ENCODE measurements around the gene APOL4.

DNA sequence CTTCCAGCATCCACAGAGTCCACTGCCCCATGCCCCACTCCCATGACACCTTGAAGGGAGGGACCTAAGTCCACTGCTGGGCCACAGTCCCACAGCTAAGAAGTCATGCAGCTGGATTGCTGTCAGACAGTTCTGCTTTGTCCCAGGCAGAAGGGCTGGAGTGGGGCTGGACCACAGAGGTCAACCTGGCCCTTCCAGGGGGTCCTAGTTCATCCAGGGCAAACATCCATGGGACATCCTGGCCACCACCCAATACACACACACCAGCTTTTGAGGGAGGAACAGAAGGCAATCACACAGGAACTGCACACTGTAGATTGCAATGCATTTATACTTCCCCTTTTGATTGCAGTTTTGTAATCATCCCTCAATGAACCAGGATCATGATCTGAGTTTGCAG, 11.3 kb upstream of the APOL4 start:
- TF ChIP-seq SUZ12 (IDR thresholded peaks at IDR 0.05; ENCODE audit: extremely low read depth, insufficient read depth, insufficient read length) (no peak), ZNF274 (IDR thresholded peaks at IDR 0.05; ENCODE audit: low read depth, low read length) (no peak)
